ENCODE data around the gene TMEM178B.

TMEM178B gene

DNA sequence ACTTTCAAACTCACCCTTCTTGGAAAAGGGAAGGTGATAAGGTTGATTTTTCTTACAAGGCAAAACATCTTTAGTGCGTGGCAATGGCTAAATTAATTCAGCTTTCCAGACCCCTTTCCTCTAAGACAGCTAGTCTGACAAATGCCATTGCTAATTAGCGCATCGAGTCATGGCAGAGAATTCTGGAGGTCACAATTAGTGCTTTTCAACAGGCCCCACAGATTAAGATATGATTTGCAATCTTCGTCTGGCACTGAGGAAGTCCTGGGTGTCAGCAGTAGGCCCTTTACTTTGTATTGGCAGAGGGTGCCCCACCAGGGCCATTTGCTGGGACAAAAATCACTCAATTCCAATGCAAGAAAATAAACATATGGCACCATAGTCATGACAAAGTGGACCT is 288.1 kb downstream of the TMEM178B start:
- H3K4me3 ChIP-seq (ENCODE audit: low read length) = no peak overlapping the region
- TF ChIP-seq, protein P1, sequence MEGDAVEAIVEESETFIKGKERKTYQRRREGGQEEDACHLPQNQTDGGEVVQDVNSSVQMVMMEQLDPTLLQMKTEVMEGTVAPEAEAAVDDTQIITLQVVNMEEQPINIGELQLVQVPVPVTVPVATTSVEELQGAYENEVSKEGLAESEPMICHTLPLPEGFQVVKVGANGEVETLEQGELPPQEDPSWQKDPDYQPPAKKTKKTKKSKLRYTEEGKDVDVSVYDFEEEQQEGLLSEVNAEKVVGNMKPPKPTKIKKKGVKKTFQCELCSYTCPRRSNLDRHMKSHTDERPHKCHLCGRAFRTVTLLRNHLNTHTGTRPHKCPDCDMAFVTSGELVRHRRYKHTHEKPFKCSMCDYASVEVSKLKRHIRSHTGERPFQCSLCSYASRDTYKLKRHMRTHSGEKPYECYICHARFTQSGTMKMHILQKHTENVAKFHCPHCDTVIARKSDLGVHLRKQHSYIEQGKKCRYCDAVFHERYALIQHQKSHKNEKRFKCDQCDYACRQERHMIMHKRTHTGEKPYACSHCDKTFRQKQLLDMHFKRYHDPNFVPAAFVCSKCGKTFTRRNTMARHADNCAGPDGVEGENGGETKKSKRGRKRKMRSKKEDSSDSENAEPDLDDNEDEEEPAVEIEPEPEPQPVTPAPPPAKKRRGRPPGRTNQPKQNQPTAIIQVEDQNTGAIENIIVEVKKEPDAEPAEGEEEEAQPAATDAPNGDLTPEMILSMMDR (conservative IDR thresholded peaks at IDR 0.05; ENCODE audit: low read depth, low read length) = no peak
- no peak for DNase-seq (ENCODE audit: low read depth)

DNA sequence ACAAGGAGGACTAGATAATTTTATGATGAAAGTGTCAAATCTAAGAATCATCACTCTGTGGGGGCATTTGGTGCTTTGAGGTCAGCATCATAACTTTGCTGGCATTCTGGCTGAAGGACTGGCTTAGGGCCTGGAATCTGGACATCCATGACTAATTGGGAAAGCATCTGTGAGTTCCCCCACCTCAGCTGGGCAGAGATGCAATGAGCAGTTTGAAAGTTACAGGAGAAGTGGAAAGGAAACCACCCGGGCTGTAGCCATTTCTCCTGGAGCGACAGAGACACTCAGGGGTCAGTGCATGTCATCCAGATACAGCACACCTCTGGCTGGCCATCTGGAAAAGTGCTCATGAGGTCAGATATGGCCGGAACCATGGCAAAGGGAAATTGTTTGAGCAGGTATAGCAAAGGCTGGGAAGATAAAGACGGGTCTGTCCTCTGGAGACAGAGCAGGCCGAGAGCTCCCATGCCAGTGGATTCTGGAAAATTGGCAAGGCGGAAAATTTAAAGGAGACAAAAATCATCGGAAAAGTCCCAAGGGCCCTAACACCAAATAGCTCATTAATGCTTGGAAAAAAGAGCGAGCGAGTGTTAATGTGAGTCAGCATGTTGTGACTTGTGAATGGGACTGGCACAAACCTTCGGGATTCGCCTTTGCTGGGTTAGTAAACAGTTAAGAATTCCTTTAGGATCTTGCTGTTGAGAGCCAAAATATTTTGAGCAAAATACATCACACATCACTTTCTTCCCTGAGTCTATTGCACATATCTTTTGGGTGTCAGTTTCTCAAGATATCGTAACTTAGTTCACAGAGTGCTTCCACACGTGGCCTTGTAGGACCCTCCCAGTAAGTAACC is 288.9 kb downstream of the TMEM178B start:
- TF ChIP-seq, protein P1 (conservative IDR thresholded peaks at IDR 0.05; ENCODE audit: low read depth, low read length) = no peak
- peak overlapping the region; percentile 27 for H3K4me3 ChIP-seq (ENCODE audit: low read length)
- peak; percentile 72 for DNase-seq (ENCODE audit: low read depth)

DNA sequence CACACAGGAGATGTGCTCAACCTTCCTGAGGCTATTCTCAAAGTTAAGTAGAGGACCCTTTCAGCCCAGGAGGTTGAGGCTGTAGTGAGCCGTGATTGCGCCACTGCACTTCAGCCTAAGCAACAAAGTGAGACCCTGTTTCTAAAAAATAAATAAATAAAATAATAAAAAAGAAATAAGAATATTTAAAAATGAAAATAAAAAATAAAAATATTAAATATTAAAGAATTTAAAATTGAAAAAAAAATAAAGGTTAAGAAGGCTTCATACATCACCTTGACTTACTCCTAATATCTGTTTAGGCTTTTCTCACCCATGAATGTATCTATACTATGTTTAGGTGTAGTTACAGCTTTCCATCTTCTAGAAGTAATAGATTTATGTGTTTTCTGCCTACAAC is 289.9 kb downstream of the TMEM178B start:
- DNase-seq (ENCODE audit: low read depth) = no peak
- no peak overlapping the region for H3K4me3 ChIP-seq (ENCODE audit: low read length)
- TF ChIP-seq, protein P1 (conservative IDR thresholded peaks at IDR 0.05; ENCODE audit: low read depth, low read length) = no peak

DNA sequence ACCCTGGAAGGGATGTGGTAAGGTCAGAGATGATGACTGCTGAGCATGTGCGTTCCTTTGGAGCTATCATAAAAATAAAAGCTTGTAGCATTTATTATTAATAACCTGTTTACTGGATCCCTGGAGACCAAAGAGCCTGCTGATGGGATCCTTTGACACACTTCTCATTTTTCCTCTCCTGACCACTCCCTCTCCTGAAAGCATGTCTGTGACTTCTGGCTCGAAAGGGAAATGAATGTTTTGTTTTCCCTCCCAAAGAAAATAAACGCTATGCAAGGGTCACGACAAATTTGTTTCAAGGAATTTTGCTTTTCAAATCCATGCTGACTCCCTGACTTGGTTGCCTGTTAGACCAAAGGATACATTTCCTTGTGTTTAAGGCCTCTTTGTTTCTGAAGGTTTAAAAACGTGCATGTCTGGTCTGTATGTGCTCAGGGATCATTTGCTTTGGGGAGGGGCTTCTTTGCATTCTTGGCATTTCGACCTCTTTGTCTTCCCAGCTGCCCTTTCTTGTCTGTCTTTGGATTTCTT is 292.3 kb downstream of the TMEM178B start:
- H3K4me3 ChIP-seq (ENCODE audit: low read length) = no peak overlapping the region
- TF ChIP-seq, protein P1 (conservative IDR thresholded peaks at IDR 0.05; ENCODE audit: low read depth, low read length) = no peak
- DNase-seq (ENCODE audit: low read depth) = no peak

DNA sequence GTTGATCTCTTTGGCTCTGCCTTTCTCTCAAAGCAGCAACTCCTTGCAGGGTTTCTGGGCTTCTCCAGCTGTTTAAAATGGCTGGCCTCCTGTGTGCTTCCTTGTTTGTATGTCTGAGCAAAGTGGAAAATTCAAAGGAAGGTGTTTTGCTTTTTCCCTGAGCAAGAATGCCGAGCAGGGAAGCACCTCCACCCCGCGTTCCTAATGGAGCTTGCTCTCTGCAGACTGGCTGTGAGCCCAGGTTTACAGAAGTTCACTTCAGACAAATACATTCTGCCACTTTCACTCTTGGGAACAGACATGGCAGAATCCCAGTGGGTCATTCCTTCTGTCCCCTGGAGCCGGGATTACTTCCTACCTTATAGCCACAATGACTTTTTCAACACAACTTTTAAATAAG is 295.6 kb downstream of the TMEM178B start:
- no peak overlapping the region for H3K4me3 ChIP-seq (ENCODE audit: low read length)
- TF ChIP-seq, protein P1 (conservative IDR thresholded peaks at IDR 0.05; ENCODE audit: low read depth, low read length) = no peak
- no peak for DNase-seq (ENCODE audit: low read depth)

DNA sequence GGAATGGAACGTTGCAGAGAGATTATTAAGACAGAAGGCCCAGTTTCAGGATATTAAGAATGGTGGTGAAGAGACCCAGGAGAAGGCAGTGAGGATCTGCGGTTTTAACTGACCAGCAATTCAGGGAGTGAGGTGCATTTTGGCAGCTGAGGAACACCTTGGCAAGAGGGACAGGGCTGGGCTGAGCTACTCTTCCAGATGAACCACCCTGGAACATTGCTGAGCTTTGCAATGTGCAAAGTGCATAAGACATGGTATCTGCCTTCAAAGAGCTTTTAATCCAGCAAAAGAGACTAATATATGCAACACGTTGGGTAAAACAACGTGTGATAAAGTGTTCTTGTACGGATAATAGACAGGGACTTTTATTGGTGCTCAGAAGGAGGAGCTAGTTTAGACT is 296.3 kb downstream of the TMEM178B start:
- TF ChIP-seq, protein P1 (conservative IDR thresholded peaks at IDR 0.05; ENCODE audit: low read depth, low read length) = no peak
- H3K4me3 ChIP-seq (ENCODE audit: low read length) = no peak overlapping the region
- no peak for DNase-seq (ENCODE audit: low read depth)

DNA sequence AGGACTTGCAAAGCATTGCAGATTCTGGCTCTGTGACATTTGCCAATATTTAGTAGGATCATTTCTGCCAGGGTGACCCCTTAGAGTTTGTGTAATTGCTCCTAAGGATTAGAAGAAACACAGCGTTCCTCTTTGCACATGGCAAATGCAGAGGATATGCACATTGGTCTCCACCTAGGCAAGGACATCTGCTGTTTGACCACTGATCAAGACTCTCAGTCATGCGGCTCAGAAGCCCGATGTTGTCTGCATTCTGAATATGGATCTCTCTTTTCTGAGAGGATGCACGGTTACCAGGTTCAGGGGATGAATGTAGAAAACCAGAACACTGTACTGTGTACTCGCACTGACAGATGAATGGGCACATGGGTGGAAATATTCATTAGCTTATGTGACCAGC is 296.8 kb downstream of the TMEM178B start:
- TF ChIP-seq, protein P1 (conservative IDR thresholded peaks at IDR 0.05; ENCODE audit: low read depth, low read length) = no peak
- DNase-seq (ENCODE audit: low read depth) = no peak
- H3K4me3 ChIP-seq (ENCODE audit: low read length) = no peak overlapping the region

Data from retinal pigment epithelial cell (primary cell).